ENCODE results near the gene ANKRD44. TPM values are rescaled to one million over a fixed set of nuclear protein-coding genes. Genes with fewer than 3 reads are reported as not detected.

Gene ANKRD44
- 34.2 and 41.5 TPM in 2 replicates for total RNA-seq

GRCh38 chr2:197310271-197310985, at the start of gene ANKRD44:
Gene ANKRD44 (minus strand): TSS chr2:197310780. CDS start chr2:197310604, 176 bp downstream.

Other genes with a start within 250 kb of the ANKRD44 start
- 225 and 327 TPM in 2 replicates for gene SF3B1, start 124.2 kb upstream of the ANKRD44 start, total RNA-seq
- gene COQ10B, start 142.8 kb upstream of the ANKRD44 start, total RNA-seq, result 52.9 and 54.2 TPM in 2 replicates
- gene HSPD1, start 189.1 kb upstream of the ANKRD44 start, total RNA-seq, result 316 and 383 TPM in 2 replicates
- gene HSPE1, start 189.6 kb upstream of the ANKRD44 start, total RNA-seq, result 140 and 252 TPM in 2 replicates
- gene MOB4, start 205.3 kb upstream of the ANKRD44 start, total RNA-seq, result 30.7 and 31.9 TPM in 2 replicates